K562 (cell line): ENCODE data around the gene BST1. TPM values are rescaled to one million over a fixed set of nuclear protein-coding genes. Genes with fewer than 3 reads are reported as not detected.

Experiments used
- BRD9 ChIP-seq: fragments of 450-650 bp; IDR thresholded peaks from 2 replicates; pipeline ENCODE4 v1.6.1; 2018; ENCODE audit warnings: low read depth; ENCODE audit not compliant: partially characterized antibody
- FOXA1 ChIP-seq: fragments of 450-650 bp; IDR thresholded peaks from 2 replicates; pipeline ENCODE4 v1.6.1; 2016; ENCODE audit warnings: mild to moderate bottlenecking, borderline replicate concordance
- GATAD2A ChIP-seq: fragments of 450-650 bp; IDR thresholded peaks from 2 replicates; pipeline ENCODE4 v1.6.1; 2017
- HNRNPUL1 ChIP-seq: fragments of 200-400 bp; formaldehyde crosslinking; IDR thresholded peaks from 2 replicates; pipeline ENCODE4 v1.6.1; 2017; ENCODE audit warnings: low read length
- MAFG ChIP-seq: fragments of 450-650 bp; conservative IDR thresholded peaks from 2 replicates; pipeline ENCODE4 v1.6.1; 2016; ENCODE audit warnings: missing genetic modification characterization, missing compliant biosample characterization
- MECOM ChIP-seq: fragments of 250-450 bp; sonication (Bioruptor Pico); IDR thresholded peaks from 2 replicates; pipeline ENCODE4 v1.8.0; 2022; ENCODE audit warnings: inconsistent platforms
- MEIS2 ChIP-seq: fragments of 450-650 bp; IDR thresholded peaks from 2 replicates; pipeline ENCODE4 v1.6.1; 2014; ENCODE audit warnings: mild to moderate bottlenecking; ENCODE audit not compliant: partially characterized antibody
- NR2F6 ChIP-seq: fragments of 450-650 bp; formaldehyde crosslinking; IDR thresholded peaks from 2 replicates; pipeline ENCODE4 v1.4.0; 2020; ENCODE audit warnings: mild to moderate bottlenecking
- PCBP2 ChIP-seq: fragments of 200-400 bp; formaldehyde crosslinking; IDR thresholded peaks from 2 replicates; pipeline ENCODE4 v1.6.1; 2018; ENCODE audit warnings: low read length, low read depth, mild to moderate bottlenecking, moderate library complexity; ENCODE audit not compliant: poor library complexity, severe bottlenecking
- PTTG1 ChIP-seq: fragments of 450-650 bp; IDR thresholded peaks from 2 replicates; pipeline ENCODE4 v1.6.1; 2016; ENCODE audit warnings: low read depth, mild to moderate bottlenecking, missing genetic modification characterization, missing compliant biosample characterization
- RAD21 ChIP-seq, 2 experiments: fragments of 250-450 bp in 1 of 2; fragments of 450-650 bp in 1 of 2; sonication (Bioruptor Pico) in 1 of 2; formaldehyde crosslinking in 1 of 2; IDR thresholded peaks in 1 of 2; conservative IDR thresholded peaks in 1 of 2; 2 replicates each; pipeline versions ENCODE4 v1.4.0 to v1.8.0; 2020 to 2022; ENCODE audit warnings: mild to moderate bottlenecking in 2 of 2, moderate library complexity in 1 of 2
- TBP ChIP-seq: optimal IDR thresholded peaks from 2 replicates; pipeline ENCODE3; 2011; ENCODE audit warnings: low read depth, low read length, improper control_type of control experiment
- ZNF79 ChIP-seq: fragments of 250-450 bp; sonication (Bioruptor Pico); IDR thresholded peaks from 2 replicates; pipeline ENCODE4 v1.4.0; 2020; ENCODE audit warnings: low read depth, mild to moderate bottlenecking, moderate library complexity
- polyA plus RNA-seq, 8 experiments: library from polyadenylated mRNA; depleted of rRNA in 4 of 8; stranded (reverse) in 5 of 8; unstranded in 3 of 8; fragments of >200 nt; fragmentation: Nextera tagmentation in 2 of 8; fragmentation: Illumina TruSeq in 1 of 8; extraction: Ambion mirVana in 2 of 8; extraction: Trizol in 1 of 8; gene quantifications; 2 replicates each; pipeline versions ENCODE4 v1.2.1 to v1.2.3, GENCODE V29; 2011 to 2014; ENCODE audit warnings: inconsistent platforms in 1 of 8, missing spikeins in 1 of 8
- total RNA-seq, 7 experiments: library from RNA; depleted of rRNA in 6 of 7; stranded (reverse); fragments of >200 nt in 6 of 7; fragmentation: Illumina TruSeq in 2 of 7; extraction: Trizol in 2 of 7; gene quantifications; 2 replicates each; pipeline versions ENCODE4 v1.2.1 to v1.2.3, GENCODE V29; 2011 to 2021; ENCODE audit warnings: low replicate concordance in 1 of 7
- TF ChIP-seq, protein P1 (sequence below): fragments of 450-650 bp; formaldehyde crosslinking; IDR thresholded peaks from 2 replicates; pipeline ENCODE4 v1.4.0; 2020; ENCODE audit warnings: mild to moderate bottlenecking, mixed read lengths
- TF ChIP-seq, protein P2 (sequence below), 2 experiments: fragments of 450-650 bp; conservative IDR thresholded peaks; 2 replicates each; pipeline ENCODE4 v1.6.1; 2017; ENCODE audit warnings: mild to moderate bottlenecking in 2 of 2, moderate library complexity in 2 of 2
- TF ChIP-seq, protein P3 (sequence below): fragments of 250-450 bp; sonication (Bioruptor Pico); IDR thresholded peaks from 2 replicates; pipeline ENCODE4 v1.5.0; 2021
- TF ChIP-seq, protein P4 (sequence below): IDR thresholded peaks from 2 replicates; pipeline ENCODE4 v1.6.1; 2014; ENCODE audit warnings: antibody characterized with exemption
- TF ChIP-seq, protein P5 (sequence below): fragments of 250-450 bp; sonication (Bioruptor Pico); IDR thresholded peaks from 2 replicates; pipeline ENCODE4 v1.9.0; 2021; ENCODE audit warnings: mild to moderate bottlenecking
- TF ChIP-seq, protein P6 (sequence below): fragments of 450-650 bp; IDR thresholded peaks from 2 replicates; pipeline ENCODE4 v1.7.0; 2016; ENCODE audit warnings: borderline replicate concordance

BST1 gene
- total and polyA plus RNA-seq, 9 of the 15 experiments (the other 6 are each of a cell fraction or from before 2014, with no cell fraction given): 0.04 to 0.38 (median 0.07) TPM; not detected in 6

DNA sequence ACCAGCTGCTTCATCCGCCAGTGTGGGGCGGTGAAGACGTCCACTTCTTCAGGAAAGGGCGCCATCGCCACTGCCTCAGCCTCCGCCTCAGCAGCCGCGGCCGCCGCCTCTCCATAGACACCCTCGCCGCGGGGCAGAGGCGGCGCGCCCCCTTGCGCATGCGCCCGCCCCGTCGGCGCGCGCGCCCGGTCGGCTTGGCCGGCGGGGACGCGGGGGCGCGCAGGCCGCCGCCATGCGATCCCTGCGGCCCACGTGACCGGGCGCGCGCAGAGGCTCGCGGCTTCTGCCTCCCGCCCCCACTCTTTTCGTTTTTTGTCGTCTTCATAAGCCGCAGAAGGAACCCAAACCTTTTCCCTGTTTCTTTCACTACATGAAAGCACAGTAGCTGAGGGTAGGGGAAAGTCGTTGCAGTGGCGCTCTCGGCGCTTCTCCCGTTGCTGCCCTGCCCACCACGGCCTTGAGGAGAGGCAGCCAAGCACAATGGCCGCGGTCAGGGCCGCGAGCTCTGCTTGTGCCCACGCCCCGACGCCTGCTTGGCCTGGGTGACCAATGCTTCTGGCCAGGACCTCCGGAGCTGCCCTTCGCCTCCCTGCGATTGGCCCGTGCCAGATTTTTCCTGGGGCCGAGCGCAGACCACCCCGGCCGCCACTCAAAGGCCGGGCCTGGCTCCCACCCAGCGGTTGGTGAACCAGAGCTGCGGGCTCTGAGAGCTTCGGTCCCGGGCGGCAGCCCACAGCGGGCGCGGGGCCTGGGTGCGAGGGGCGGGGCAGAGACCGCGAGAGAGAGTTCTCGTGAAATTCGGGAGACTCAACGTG is 47.4 kb upstream of the BST1 start, which contains the start of gene FBXL5 (continued):
- TF ChIP-seq, protein P1, sequence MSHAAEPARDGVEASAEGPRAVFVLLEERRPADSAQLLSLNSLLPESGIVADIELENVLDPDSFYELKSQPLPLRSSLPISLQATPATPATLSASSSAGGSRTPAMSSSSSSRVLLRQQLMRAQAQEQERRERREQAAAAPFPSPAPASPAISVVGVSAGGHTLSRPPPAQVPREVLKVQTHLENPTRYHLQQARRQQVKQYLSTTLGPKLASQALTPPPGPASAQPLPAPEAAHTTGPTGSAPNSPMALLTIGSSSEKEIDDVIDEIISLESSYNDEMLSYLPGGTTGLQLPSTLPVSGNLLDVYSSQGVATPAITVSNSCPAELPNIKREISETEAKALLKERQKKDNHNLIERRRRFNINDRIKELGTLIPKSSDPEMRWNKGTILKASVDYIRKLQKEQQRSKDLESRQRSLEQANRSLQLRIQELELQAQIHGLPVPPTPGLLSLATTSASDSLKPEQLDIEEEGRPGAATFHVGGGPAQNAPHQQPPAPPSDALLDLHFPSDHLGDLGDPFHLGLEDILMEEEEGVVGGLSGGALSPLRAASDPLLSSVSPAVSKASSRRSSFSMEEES (CRISPR knock-in tag): peak; percentile 79
- no peak; the same call in 1 of the 2 replicates for TF ChIP-seq GATAD2A
- no peak for TF ChIP-seq HNRNPUL1
- TF ChIP-seq, protein P2, sequence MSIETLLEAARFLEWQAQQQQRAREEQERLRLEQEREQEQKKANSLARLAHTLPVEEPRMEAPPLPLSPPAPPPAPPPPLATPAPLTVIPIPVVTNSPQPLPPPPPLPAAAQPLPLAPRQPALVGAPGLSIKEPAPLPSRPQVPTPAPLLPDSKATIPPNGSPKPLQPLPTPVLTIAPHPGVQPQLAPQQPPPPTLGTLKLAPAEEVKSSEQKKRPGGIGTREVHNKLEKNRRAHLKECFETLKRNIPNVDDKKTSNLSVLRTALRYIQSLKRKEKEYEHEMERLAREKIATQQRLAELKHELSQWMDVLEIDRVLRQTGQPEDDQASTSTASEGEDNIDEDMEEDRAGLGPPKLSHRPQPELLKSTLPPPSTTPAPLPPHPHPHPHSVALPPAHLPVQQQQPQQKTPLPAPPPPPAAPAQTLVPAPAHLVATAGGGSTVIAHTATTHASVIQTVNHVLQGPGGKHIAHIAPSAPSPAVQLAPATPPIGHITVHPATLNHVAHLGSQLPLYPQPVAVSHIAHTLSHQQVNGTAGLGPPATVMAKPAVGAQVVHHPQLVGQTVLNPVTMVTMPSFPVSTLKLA (conservative IDR thresholded peaks at IDR 0.05): peak in 1 of 2 experiments; percentile 63; a peak in 2 of 4 replicates
- TF ChIP-seq, protein P3, sequence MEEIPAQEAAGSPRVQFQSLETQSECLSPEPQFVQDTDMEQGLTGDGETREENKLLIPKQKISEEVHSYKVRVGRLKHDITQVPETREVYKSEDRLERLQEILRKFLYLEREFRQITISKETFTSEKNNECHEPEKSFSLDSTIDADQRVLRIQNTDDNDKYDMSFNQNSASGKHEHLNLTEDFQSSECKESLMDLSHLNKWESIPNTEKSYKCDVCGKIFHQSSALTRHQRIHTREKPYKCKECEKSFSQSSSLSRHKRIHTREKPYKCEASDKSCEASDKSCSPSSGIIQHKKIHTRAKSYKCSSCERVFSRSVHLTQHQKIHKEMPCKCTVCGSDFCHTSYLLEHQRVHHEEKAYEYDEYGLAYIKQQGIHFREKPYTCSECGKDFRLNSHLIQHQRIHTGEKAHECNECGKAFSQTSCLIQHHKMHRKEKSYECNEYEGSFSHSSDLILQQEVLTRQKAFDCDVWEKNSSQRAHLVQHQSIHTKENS (CRISPR knock-in tag): no peak
- TF ChIP-seq MEIS2: peak; percentile 56
- TF ChIP-seq MECOM (CRISPR knock-in tag): no peak
- TF ChIP-seq, protein P4, sequence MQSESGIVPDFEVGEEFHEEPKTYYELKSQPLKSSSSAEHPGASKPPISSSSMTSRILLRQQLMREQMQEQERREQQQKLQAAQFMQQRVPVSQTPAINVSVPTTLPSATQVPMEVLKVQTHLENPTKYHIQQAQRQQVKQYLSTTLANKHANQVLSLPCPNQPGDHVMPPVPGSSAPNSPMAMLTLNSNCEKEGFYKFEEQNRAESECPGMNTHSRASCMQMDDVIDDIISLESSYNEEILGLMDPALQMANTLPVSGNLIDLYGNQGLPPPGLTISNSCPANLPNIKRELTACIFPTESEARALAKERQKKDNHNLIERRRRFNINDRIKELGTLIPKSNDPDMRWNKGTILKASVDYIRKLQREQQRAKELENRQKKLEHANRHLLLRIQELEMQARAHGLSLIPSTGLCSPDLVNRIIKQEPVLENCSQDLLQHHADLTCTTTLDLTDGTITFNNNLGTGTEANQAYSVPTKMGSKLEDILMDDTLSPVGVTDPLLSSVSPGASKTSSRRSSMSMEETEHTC: 0 out of 2 replicates have a peak, but pooled peaks have one; percentile 33
- no peak for TF ChIP-seq RAD21 (CRISPR knock-in tag; conservative IDR thresholded peaks at IDR 0.05 in 1 of 2, IDR thresholded peaks at IDR 0.05 in 1 of 2)
- TF ChIP-seq, protein P5, sequence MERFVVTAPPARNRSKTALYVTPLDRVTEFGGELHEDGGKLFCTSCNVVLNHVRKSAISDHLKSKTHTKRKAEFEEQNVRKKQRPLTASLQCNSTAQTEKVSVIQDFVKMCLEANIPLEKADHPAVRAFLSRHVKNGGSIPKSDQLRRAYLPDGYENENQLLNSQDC (CRISPR knock-in tag): no peak
- TF ChIP-seq ZNF79 (CRISPR knock-in tag): 0 out of 2 replicates have a peak, but pooled peaks have one; percentile 40
- TF ChIP-seq BRD9: no peak
- TF ChIP-seq, protein P6, sequence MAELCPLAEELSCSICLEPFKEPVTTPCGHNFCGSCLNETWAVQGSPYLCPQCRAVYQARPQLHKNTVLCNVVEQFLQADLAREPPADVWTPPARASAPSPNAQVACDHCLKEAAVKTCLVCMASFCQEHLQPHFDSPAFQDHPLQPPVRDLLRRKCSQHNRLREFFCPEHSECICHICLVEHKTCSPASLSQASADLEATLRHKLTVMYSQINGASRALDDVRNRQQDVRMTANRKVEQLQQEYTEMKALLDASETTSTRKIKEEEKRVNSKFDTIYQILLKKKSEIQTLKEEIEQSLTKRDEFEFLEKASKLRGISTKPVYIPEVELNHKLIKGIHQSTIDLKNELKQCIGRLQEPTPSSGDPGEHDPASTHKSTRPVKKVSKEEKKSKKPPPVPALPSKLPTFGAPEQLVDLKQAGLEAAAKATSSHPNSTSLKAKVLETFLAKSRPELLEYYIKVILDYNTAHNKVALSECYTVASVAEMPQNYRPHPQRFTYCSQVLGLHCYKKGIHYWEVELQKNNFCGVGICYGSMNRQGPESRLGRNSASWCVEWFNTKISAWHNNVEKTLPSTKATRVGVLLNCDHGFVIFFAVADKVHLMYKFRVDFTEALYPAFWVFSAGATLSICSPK: no peak
- TF ChIP-seq TBP: peak; percentile 61
- TF ChIP-seq PTTG1: no peak
- no peak for TF ChIP-seq FOXA1
- TF ChIP-seq MAFG (tag): no peak
- TF ChIP-seq NR2F6 (CRISPR knock-in tag): no peak
- TF ChIP-seq PCBP2: no peak
